ENCODE data around the gene CD200R1.

Gene CD200R1

GRCh38 chr3:112987710-112988334, 12.9 kb upstream of the CD200R1 start:
- H3K9me3 ChIP-seq (ENCODE audit: control insufficient read depth, insufficient read depth, low read length): no peaks in the 10 kb centered on the region
- H3K36me3 ChIP-seq (ENCODE audit: insufficient read depth, low read length): no peaks in the 10 kb centered on the region
- H3K9ac ChIP-seq (ENCODE audit: low read depth, low read length): no peak overlapping the region
- no peaks in the 10 kb centered on the region for H3K4me1 ChIP-seq (ENCODE audit: insufficient read depth, low read length)

GRCh38 chr3:112984485-112984884, 9.6 kb upstream of the CD200R1 start:
- Histone ChIP-seq H3K4me1 (ENCODE audit: insufficient read depth, low read length) (no peaks in the 10 kb centered on the region), H3K9ac (ENCODE audit: low read depth, low read length) (no peak overlapping the region), H3K36me3 (ENCODE audit: insufficient read depth, low read length) (no peaks in the 10 kb centered on the region), H3K9me3 (ENCODE audit: control insufficient read depth, insufficient read depth, low read length) (no peaks in the 10 kb centered on the region)

GRCh38 chr3:112982710-112983109, 7.8 kb upstream of the CD200R1 start:
- Histone ChIP-seq H3K9me3 (ENCODE audit: control insufficient read depth, insufficient read depth, low read length) (no peaks in the 10 kb centered on the region), H3K4me1 (ENCODE audit: insufficient read depth, low read length) (no peaks in the 10 kb centered on the region), H3K36me3 (ENCODE audit: insufficient read depth, low read length) (no peaks in the 10 kb centered on the region), H3K9ac (ENCODE audit: low read depth, low read length) (no peak overlapping the region)

GRCh38 chr3:112980080-112980479, 5.2 kb upstream of the CD200R1 start:
- no peaks in the 10 kb centered on the region for H3K36me3 ChIP-seq (ENCODE audit: insufficient read depth, low read length)
- no peaks in the 10 kb centered on the region for H3K9me3 ChIP-seq (ENCODE audit: control insufficient read depth, insufficient read depth, low read length)
- H3K4me1 ChIP-seq (ENCODE audit: insufficient read depth, low read length): no peaks in the 10 kb centered on the region
- no peak overlapping the region for H3K9ac ChIP-seq (ENCODE audit: low read depth, low read length)

GRCh38 chr3:112979244-112979832, 4.4 kb upstream of the CD200R1 start:
- no peaks in the 10 kb centered on the region for H3K36me3 ChIP-seq (ENCODE audit: insufficient read depth, low read length)
- no peaks in the 10 kb centered on the region for H3K4me1 ChIP-seq (ENCODE audit: insufficient read depth, low read length)
- no peaks in the 10 kb centered on the region for H3K9me3 ChIP-seq (ENCODE audit: control insufficient read depth, insufficient read depth, low read length)
- H3K9ac ChIP-seq (ENCODE audit: low read depth, low read length): no peak overlapping the region

- Histone ChIP-seq H3K9ac (ENCODE audit: low read depth, low read length) (no peak overlapping the region), H3K9me3 (ENCODE audit: control insufficient read depth, insufficient read depth, low read length) (no peaks in the 10 kb centered on the region), H3K4me1 (ENCODE audit: insufficient read depth, low read length) (no peaks in the 10 kb centered on the region)
These were observed 2.0 kb upstream of the CD200R1 start for GRCh38 chr3:112976953-112977352.

GRCh38 chr3:112976001-112976400, 1.1 kb upstream of the CD200R1 start:
- Histone ChIP-seq H3K9ac (ENCODE audit: low read depth, low read length) (no peak overlapping the region), H3K36me3 (ENCODE audit: insufficient read depth, low read length) (no peaks in the 10 kb centered on the region), H3K9me3 (ENCODE audit: control insufficient read depth, insufficient read depth, low read length) (no peaks in the 10 kb centered on the region), H3K4me1 (ENCODE audit: insufficient read depth, low read length) (no peaks in the 10 kb centered on the region)

More at GRCh38 chr3:112976953-112977352, 2.0 kb upstream of the CD200R1 start:
- H3K36me3 ChIP-seq (ENCODE audit: insufficient read depth, low read length): no peaks in the 10 kb centered on the region

GRCh38 chr3:112974178-112974517, 755 bp downstream of the CD200R1 start:
- Histone ChIP-seq H3K4me1 (ENCODE audit: insufficient read depth, low read length) (no peaks in the 10 kb centered on the region), H3K9ac (ENCODE audit: low read depth, low read length) (no peak overlapping the region), H3K36me3 (ENCODE audit: insufficient read depth, low read length) (no peaks in the 10 kb centered on the region), H3K9me3 (ENCODE audit: control insufficient read depth, insufficient read depth, low read length) (no peaks in the 10 kb centered on the region)

GRCh38 chr3:112973325-112974177, 1.4 kb downstream of the CD200R1 start:
- no peaks in the 10 kb centered on the region for H3K4me1 ChIP-seq (ENCODE audit: insufficient read depth, low read length)
- no peaks in the 10 kb centered on the region for H3K36me3 ChIP-seq (ENCODE audit: insufficient read depth, low read length)
- no peaks in the 10 kb centered on the region for H3K9me3 ChIP-seq (ENCODE audit: control insufficient read depth, insufficient read depth, low read length)
- no peak overlapping the region for H3K9ac ChIP-seq (ENCODE audit: low read depth, low read length)

GRCh38 chr3:112972158-112972557, 2.7 kb downstream of the CD200R1 start:
- Histone ChIP-seq H3K9ac (ENCODE audit: low read depth, low read length) (no peak overlapping the region), H3K4me1 (ENCODE audit: insufficient read depth, low read length) (no peaks in the 10 kb centered on the region), H3K9me3 (ENCODE audit: control insufficient read depth, insufficient read depth, low read length) (no peaks in the 10 kb centered on the region), H3K36me3 (ENCODE audit: insufficient read depth, low read length) (no peaks in the 10 kb centered on the region)

- H3K9ac ChIP-seq (ENCODE audit: low read depth, low read length): no peak overlapping the region
- H3K9me3 ChIP-seq (ENCODE audit: control insufficient read depth, insufficient read depth, low read length): peaks cover 2% of the 10 kb centered on the region
These were observed 7.1 kb downstream of the CD200R1 start for GRCh38 chr3:112967828-112968227.

GRCh38 chr3:112967425-112967824, 7.5 kb downstream of the CD200R1 start:
- H3K9ac ChIP-seq (ENCODE audit: low read depth, low read length): no peak overlapping the region
- peaks cover 2% of the 10 kb centered on the region for H3K9me3 ChIP-seq (ENCODE audit: control insufficient read depth, insufficient read depth, low read length)
- H3K4me1 ChIP-seq (ENCODE audit: insufficient read depth, low read length): no peaks in the 10 kb centered on the region
- H3K36me3 ChIP-seq (ENCODE audit: insufficient read depth, low read length): no peaks in the 10 kb centered on the region

More at GRCh38 chr3:112967828-112968227, 7.1 kb downstream of the CD200R1 start:
- Histone ChIP-seq H3K36me3 (ENCODE audit: insufficient read depth, low read length) (no peaks in the 10 kb centered on the region), H3K4me1 (ENCODE audit: insufficient read depth, low read length) (no peaks in the 10 kb centered on the region)

- H3K9ac ChIP-seq (ENCODE audit: low read depth, low read length): no peak overlapping the region
- peaks cover 2% of the 10 kb centered on the region for H3K9me3 ChIP-seq (ENCODE audit: control insufficient read depth, insufficient read depth, low read length)
- H3K36me3 ChIP-seq (ENCODE audit: insufficient read depth, low read length): no peaks in the 10 kb centered on the region
- H3K4me1 ChIP-seq (ENCODE audit: insufficient read depth, low read length): no peaks in the 10 kb centered on the region
These were observed 8.3 kb downstream of the CD200R1 start for GRCh38 chr3:112966633-112967032.

- no peak overlapping the region for H3K9ac ChIP-seq (ENCODE audit: low read depth, low read length)
- H3K36me3 ChIP-seq (ENCODE audit: insufficient read depth, low read length): no peaks in the 10 kb centered on the region
- peaks cover 2% of the 10 kb centered on the region for H3K9me3 ChIP-seq (ENCODE audit: control insufficient read depth, insufficient read depth, low read length)
- H3K4me1 ChIP-seq (ENCODE audit: insufficient read depth, low read length): no peaks in the 10 kb centered on the region
These were observed 9.2 kb downstream of the CD200R1 start for GRCh38 chr3:112965656-112966055.

GRCh38 chr3:112963683-112964082, 11.2 kb downstream of the CD200R1 start:
- Histone ChIP-seq H3K4me1 (ENCODE audit: insufficient read depth, low read length) (peaks cover 5% of the 10 kb centered on the region; the same call in 1 of the 2 replicates), H3K9me3 (ENCODE audit: control insufficient read depth, insufficient read depth, low read length) (peaks cover 2% of the 10 kb centered on the region), H3K36me3 (ENCODE audit: insufficient read depth, low read length) (no peaks in the 10 kb centered on the region), H3K9ac (ENCODE audit: low read depth, low read length) (no peak overlapping the region)

Data from ES-I3 (cell line).